Fibroblast of skin of abdomen (primary cell): ENCODE results near the gene SPSB3.

ENCODE experiments used
- DNase-seq: peaks from one replicate; pipeline ENCODE4 v3.0.0-alpha.2; 2013

Gene SPSB3

DNA sequence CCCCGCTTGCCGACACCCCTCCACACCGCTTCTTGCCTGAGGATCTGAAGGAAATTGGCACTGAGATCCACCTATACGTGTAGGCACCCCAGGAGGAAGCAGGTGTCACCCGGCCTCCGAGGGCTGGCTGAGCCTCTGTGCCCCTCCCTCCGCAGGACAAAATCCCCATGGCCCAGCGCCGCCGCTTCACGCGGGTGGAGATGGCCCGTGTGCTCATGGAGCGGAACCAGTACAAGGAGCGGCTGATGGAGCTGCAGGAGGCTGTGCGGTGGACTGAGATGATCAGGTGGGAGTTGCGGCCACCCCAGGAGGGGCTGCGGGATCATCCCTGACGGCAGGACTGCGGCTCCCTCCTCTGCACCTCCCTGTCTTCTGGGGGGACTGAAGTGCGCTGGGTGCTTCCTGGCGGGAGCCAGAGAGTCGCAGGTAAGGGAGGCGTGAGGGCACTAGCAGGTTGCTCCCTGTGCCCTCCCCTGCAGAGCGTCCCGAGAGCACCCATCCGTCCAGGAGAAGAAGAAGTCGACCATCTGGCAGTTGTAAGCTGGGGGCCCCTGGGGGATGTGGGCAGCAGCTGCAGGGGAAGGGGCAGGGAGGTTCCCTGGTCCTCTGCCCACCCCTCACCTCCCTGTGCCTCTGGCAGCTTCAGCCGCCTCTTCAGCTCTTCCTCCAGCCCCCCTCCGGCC lies 20.0 kb downstream of the SPSB3 start:
- DNase-seq = no peak

DNA sequence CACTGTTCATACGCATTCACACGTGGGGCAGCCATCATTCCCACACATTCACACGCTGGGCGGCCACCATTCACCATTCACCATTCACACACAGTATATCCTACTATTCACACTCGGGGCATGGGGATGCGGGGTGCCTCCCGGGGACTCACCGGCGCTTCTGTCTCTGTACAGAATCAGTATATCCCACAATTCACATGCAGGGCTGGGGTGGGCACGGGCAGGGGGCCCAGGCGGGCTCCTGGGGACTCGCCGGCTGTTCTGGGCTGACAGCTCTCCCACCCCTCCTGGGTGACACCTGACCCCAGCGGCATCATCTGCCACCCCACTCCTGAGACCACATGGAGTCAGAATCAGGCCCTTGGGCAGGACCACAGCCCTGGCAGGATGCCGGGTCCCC lies 20.6 kb downstream of the SPSB3 start:
- no peak for DNase-seq

DNA sequence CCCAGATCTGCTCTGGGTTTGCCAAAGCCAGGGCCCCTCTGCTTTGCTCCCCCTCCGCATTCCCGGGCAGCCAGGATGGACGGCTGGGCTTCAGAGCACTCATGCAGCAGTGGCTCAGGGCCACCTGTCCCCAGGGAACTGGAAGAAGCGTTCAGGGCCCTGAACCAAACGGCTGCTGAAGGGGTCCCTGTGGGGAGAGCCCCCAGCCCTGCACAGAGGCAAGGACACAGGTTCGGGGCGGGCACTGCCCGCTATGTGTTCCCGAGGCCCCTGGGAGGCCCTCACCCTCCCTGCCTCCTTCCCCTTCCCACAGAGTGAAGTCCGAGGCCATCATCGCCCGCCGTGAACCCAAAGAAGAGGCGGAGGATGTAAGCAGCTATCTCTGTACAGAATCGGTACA lies 21.5 kb downstream of the SPSB3 start:
- DNase-seq = no peak

DNA sequence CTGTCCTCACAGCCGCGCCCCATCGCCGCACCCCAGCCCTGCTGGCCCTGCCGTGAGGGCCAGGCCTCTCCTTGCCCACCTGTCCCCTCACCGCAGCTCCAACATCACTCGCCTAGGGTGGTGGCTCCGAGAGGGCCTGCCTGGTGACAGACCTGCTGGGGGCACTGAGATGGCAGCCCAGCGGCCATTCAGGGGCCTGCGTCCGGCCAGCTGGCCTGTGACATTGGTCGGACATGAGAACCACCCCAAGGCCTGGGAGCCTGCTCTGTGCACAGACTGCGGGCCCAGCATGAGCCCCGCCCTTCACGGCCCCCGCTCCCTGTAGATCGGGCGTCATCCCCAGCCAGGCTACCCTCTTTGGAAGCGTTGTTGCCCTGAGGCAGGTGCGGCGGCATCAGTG lies 22.9 kb downstream of the SPSB3 start:
- DNase-seq = no peak

DNA sequence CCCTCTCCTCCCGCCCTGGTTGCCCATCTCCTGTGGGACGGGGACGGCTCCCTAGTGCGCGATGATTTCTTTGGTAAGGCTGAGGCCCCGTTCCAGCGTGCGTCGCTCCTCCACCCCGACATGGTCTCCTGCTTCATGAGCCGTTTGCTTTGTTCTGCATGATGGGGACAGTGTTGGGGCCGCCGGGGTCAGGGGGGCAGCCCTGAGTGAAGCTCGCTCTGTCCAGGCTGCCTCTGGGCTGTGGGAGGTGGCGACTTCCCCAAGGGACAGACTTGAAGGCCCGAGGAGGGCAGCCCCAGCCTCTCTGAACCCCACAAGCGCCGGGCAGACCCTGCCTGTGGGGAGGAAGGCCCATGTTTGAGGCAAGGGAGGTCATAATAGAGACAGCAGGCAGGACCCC lies 23.4 kb downstream of the SPSB3 start:
- DNase-seq = no peak

DNA sequence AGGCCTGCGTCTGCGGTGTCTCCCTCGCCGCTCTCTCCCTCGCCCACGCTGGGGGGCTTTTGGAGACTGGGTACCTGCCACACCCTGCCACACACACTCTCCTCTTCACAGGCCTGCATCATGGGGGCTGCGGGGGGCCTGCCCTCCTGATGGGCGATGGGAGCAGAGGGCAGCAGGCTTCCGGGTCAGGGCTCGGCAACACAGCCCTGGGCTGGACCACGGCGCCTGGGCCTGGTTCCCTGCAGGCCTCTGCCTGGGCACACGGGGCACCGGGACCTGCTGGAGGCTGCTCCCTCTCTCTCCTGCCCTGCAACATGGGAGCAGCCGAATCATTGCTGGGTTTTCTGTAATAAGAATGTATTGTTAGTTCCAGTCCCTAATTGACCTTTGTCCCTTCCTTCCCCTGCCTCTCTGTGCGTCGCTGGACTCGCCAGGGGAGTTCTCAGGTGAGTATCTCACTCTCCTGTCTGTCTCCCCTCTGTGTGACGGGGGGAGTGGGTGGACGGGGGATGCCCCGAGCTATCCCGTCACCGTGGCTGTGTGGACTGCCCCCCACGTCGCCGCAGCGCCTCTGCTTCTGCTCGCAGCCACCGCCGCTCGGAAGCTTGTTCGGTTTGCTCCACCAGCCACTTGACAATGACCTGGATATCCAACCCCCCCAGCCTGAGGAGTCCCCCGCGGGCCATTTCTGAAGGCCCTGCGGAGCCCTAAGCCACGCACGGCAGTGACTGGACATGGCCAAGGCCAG lies 24.5 kb downstream of the SPSB3 start:
- DNase-seq = no peak

DNA sequence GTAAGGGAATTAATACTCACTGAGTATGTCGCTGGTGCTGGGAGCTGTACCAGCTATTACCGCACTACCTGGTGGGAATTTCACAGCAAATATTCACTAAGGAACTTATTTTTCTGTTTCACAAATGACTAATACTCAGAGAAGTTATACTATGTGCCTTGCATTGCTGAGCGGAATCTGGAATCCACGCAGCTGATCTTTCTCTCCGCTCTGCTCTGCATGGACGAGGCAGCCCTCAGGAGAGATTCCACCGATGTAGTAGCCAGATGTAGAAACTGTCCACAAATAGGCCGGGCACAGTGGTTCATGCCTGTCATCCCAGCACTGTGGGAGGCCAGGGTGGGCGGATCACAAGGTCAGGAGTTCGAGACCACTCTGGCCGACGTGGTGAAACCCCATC lies 28.2 kb downstream of the SPSB3 start:
- DNase-seq = no peak

DNA sequence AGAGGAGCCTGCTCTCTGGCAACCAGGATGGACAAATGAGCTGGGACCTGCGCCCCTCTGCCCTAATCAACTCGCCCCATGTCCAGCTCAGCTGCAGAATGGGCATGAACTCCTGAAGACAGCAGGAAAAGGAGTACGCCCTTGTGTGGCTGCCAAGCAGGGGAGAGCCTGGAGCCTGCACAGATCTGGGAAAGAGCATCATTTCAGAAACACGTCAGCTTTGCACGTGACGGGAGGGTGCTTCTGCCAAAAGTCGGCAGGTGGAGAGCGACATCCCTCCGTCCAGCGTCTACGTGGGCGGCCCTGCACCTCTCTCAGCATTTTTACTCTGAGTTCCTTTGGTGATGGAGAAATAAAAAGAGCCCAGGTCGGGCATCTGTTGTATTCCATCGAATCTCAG lies 29.5 kb downstream of the SPSB3 start:
- no peak for DNase-seq

DNA sequence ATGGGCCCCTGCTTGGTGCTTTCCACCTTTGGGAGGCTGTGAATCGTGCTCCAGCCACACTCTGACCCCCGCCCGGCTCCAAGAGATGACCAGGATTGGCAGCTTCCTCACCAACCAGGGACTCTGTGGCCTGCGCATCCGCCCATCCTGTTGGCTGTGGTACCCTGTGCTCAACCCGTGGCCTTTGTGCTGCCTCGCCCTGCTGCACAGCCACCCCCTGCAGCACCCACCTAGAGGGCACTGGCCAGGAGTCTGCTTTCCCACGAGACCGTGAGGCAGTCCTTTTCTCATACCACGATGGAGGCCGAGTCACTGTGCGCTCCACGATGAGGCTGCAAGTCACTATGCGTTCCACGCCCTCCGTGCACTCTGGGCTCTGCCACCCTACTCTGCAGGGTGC lies 30.4 kb downstream of the SPSB3 start:
- no peak for DNase-seq

DNA sequence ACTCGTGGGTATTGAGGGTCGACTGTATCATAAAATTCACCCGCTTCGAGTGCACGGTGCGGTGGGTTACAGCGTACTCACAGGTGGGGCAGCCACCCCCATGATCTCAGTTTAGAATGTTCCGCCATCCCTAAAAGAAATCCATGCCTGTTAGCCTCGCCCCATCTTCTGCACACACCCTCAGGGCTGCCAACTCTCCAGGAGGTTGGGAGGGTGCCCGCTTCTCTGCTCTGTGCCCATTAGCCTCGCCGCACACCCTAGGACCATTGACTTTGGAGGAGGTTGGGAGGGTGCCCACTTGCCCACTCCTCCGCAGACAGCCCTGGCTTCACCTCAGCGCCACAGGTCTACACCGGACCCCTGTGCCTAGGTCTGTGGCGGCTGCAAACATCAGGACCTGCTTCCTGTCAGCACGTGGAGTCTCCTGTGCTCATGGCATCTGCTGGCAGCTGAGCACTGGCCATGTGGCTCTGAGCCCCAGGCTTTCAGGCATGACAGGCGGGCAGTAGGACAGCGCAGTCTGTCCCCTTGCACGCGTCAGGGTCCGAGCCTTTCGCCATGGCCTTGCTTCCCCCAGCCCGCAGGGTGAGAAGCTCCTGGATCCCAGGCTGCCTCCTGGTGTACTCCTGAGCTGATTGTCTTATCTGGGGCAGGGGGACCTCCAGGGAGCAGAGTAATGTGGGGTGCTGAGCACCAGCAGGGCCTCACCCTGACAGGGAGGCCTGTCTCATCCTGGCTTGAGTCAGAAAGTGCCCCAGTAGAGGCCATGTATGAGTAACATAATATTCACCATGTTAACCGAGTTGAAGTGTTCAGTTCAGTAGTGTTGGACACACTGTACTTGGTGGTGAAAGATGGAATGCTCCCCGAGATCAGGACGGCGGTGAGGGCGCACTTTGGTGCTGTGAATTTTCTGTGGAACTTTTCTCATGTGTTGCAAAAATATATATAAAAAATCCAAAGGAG lies 32.9 kb downstream of the SPSB3 start:
- no peak for DNase-seq

DNA sequence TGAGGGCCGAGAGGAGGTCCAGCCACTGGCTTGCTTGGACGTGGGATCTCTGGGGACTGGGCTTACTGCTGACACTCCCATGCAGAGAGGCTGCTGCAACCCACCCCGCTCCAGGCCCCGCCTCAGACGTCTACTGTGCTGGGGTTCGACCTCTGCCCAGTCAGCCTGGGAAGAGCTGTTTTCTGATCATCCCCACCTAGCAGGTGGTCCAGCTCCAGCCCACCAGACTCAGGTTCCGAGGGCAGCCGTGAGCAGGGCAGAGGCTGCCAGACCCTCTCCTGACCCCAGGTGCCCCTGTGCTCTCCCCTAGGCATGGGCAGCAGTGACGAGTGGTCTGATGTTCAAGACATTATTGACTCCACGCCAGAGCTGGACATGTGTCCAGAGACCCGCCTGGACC lies 34.4 kb downstream of the SPSB3 start:
- no peak for DNase-seq

DNA sequence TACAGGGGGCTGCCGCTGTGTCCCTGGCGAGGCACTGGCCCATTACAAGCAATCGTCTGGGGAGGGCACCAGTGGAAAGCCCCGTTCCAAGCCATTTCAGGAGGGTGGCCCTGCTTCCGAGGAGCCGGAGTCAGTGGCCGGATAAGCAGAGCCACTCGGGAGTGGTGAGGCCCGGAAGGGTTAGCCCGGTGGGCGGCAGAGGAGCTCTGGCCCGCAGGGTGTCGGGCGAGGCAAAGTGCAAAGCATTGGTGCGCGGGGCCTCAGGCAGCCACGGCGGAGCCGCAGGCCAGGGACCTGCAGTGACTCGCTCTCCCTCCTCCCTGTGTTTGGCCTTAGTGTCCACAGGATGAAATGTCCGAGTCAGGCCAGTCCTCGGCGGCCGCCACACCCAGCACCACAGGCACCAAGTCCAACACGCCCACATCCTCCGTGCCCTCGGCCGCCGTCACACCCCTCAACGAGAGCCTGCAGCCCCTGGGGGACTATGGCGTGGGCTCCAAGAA lies 35.6 kb downstream of the SPSB3 start:
- DNase-seq = no peak

DNA sequence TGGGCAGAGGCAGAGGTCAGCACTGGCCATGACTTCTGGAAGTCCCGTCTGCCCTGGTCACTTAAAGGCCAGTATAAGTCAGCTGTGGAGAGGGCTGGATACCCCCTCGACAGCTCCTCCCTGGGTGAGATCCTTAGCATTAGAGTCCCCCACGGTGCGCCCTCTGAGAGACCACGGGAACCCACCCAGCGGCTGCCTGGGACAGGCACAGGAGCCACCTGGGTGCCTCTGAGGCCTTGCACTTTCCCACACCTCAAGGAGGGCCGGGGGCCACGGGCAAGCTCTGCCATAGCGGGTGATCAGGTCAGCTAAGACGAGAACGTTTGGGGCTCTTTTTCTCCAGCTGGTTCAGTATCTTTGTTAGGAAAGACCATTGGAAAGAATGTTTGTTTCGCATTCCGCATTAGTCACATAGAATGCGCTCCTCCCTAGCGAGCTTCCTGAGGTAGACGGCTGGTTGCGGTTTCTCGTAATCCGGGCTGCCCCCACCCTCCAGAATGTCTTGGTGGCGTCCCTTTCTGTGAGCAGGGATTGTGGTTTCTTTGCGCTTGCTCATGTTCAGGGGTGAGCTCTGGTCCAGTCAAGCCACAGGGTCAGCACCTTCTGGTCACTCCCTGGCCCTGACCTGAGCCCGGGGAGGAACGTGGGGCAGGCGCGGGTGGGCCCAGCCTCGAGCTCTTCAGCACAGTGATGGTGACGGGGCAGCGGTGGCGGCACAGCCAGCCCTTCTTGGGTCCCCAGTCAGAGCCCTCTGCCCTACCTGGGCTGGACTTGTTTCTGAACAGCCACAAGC lies 36.3 kb downstream of the SPSB3 start:
- peak; percentile 72 for DNase-seq

DNA sequence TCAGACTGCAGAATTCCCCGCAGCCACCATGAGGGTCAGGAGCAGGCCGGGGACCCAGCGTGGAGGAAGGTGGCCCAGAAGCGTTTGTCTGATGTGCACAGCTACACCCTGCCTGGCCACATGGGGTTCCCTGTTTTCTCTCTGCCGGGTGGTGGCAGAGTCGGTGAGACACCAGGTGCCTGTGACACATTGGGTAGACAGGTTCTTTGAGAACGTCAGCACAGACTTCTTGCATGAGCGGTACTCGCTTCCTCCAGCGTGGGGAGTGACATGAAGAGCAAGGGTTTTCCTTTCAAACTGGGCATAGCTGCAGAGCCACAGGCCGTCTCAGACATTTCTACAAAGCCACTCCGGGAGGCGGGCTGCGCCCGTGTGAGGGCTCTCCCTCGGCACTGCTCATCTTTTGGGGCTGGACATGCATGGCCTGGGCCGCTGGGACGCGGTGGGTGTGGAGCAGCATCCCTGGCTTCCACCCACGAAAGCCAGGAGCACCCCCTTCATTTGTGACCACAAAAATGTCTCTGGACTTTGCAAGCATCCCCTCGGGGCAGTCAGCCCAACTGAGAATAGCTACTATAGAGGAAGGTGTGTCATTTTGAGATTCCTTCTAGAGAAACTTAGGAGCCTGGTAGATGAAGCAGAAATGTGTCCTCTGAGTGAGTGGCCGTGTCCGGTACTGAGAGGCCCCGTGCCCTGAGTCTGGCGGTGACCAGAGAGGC lies 37.0 kb downstream of the SPSB3 start:
- DNase-seq = peak; percentile 77

DNA sequence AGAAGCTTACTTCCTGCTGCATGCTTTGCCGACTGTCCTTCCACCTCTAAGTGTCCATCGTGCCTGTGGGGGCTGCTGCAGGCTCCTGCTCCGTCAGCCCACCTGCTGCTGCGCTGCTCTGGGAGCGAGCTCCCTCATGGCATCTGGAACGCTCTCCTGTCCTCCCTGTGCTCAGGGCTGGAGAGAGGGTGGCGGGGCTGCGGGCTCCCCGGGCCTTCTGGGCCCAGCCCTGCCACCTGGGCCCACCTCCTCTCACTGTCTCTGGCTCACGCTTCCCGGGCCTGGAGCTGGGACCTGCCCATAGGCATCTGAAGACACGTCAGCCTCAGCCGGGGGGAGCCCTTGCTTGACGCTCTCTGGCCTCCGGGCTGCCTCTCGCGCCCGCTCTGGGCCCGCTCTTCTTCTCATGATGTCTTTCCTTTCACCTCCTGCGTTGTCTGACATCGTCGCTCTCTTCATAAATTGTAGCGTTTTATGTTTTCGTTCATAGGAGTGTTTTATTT lies 38.0 kb downstream of the SPSB3 start:
- DNase-seq = no peak

DNA sequence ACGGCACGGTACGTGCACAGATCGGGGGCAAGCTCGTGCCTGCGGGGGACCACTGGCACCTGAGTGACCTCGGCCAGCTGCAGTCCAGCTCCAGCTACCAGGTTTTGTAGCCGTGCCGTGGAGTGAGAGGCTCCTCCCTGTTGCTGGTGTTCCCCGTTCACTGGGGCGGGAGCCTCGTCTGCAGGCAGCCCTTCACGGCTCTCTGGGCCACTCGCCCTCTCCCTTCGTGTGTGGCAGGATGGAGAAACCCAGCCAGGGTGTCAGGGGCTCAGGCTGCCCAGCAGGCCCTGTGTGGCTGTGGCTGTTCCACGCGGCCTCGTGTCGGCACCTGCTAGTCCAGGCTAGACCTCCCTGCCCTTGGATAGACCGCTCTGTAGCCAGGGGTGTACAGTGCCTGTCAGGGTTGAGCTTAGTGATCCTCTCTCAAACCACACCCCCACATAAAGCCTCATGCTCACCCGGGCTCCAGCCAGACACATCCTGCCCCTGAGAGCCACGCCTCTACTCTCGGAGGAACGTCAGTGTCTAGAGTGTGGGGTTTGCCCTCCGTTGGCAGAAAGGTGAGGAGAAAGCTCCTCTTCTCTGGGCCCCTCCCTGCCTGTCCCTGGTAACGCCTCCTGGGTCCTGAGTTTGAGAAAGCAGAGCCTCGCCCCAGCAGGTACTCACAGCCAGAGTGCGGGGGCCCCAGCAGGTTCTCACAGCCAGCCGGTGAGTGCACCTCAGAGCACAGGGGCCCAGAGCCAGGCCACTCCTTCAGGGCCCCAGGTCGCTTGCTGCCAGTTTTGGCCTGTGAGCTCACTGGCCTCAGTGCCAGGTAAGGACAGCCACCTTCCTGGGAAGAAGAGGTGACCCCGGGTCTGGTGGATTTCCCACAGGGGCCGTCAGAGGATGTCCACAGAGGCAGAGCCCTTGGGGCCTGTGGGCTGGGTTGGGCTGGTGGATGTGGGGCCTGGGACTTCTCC lies 38.7 kb downstream of the SPSB3 start:
- no peak for DNase-seq

DNA sequence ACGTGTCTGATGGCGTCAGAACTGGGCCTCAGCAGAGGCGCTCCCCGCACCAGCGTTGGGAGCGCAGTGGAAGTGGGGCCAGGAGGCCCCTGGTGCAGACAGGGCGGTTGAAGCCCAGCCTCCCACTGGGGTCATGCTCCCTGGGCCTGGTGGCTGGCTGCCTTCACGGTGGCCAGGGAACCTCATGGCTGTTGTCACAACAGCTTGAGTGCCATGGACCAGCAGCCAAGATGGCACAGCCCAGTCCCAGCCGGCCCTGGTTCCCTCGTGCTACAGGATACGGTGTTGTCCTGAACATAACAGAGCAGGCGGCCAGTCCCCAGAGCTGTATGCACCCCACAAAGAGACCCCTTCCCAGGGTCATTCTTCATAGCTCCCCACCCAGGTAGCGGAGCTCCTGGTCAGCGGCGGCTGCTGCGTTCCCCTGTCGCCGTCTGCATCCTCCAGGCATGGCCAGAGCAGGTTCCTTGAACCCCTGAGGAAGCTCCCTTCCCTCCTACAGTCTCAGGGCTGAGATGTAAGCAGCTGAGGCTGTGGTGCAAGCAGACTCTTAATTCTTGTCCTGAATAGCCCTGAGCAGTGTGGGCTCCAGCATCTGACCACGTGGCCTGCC lies 40.7 kb downstream of the SPSB3 start:
- DNase-seq = no peak

DNA sequence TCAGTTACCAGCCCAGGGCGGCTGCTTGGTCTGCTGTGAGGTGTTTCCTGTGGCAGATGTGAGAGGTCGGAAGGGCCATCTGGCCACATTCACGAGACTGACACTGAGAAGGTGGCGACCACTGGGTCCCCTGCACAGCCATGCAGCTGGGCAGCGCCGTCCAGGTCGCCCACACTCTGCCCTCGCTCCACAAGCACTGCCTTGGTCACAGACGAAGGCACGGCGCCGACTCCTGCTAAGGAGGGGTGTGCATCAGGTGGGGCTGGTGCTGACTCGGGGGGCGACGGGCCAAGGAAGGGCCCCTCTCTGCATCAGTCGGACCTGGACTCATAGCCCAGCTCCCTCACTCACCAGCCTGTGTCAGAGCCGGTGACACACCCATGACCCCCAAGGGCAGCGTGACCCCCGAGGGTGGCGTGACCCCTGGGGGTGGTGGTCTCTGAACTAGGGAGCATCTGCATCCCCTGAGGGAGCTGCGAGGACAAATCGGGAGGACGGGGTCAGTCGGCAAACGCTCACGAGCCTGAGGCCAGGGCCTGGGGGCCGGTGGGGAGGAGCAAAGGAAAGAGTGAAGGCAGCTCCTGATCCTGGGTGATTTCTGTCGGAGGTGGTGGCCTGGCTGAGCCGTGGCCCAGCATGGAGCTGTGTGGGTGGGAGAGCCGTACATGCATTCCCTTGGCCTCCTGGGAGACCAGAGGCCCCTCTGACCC lies 41.4 kb downstream of the SPSB3 start:
- no peak for DNase-seq

DNA sequence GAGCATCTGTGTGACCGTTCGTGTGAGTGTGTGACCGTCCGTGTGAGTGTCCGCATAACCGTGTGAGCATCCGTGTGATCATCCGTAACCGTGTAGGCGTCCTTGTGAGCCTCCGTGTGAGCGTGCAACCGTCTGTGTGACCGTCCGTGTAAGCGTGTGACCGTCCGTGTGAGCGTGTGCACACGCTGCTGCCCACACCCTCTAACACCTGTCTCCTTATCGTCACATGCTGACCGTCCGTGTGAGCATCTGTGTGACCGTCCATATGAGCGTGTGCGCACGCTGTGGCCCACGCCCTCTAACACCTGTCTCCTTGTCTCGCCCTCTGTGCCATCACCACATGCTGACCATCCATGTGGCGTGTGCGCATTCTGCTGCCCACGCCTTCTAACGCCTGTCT lies 42.1 kb downstream of the SPSB3 start:
- no peak for DNase-seq
